Measurements from ENCODE around the gene UNC93B1. TPM values are rescaled to one million over a fixed set of nuclear protein-coding genes. Genes with fewer than 3 reads are reported as not detected.

Gene UNC93B1
- polyA plus RNA-seq, 1 experiment = 11.3 TPM

DNA sequence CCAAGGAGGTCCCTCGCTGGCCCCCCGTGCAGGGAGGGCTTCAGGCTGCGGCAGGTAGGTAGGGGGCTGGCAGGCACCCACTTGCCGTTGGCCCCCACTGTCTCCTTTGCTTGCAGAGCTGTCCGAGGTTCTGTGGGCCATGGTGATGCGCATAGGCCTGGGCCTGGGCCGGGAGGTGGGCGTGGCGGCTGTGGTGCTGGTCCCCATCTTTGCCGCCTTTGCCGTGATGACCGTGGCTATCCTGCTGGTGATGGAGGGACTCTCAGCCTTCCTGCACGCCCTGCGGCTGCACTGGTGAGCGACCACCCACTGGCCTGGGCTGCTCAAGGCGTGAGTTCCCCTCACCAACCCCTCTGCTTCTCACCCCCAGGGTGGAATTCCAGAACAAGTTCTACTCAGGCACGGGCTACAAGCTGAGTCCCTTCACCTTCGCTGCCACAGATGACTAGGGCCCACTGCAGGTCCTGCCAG, 46.5 kb upstream of the UNC93B1 start:
- ChIA-PET POLR2A (no interaction called here), CTCF (no interaction called here)
- Histone ChIP-seq H3K27ac (ENCODE audit: low read depth, low read length) (no peak overlapping the region), H3K4me3 (ENCODE audit: low read depth, low read length) (no peak overlapping the region), H3K9me3 (ENCODE audit: control insufficient read depth, insufficient read depth, low read length) (no peaks in the 10 kb centered on the region; the same call in 1 of the 2 replicates), H3K27me3 (ENCODE audit: control insufficient read depth, insufficient read depth, low read length) (no peaks in the 10 kb centered on the region)
- TF ChIP-seq, protein P1, sequence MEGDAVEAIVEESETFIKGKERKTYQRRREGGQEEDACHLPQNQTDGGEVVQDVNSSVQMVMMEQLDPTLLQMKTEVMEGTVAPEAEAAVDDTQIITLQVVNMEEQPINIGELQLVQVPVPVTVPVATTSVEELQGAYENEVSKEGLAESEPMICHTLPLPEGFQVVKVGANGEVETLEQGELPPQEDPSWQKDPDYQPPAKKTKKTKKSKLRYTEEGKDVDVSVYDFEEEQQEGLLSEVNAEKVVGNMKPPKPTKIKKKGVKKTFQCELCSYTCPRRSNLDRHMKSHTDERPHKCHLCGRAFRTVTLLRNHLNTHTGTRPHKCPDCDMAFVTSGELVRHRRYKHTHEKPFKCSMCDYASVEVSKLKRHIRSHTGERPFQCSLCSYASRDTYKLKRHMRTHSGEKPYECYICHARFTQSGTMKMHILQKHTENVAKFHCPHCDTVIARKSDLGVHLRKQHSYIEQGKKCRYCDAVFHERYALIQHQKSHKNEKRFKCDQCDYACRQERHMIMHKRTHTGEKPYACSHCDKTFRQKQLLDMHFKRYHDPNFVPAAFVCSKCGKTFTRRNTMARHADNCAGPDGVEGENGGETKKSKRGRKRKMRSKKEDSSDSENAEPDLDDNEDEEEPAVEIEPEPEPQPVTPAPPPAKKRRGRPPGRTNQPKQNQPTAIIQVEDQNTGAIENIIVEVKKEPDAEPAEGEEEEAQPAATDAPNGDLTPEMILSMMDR (IDR thresholded peaks at IDR 0.05; ENCODE audit: low read depth, low read length) = no peak
- DNase-seq (ENCODE audit: low read depth, low spot score) = no peak

DNA sequence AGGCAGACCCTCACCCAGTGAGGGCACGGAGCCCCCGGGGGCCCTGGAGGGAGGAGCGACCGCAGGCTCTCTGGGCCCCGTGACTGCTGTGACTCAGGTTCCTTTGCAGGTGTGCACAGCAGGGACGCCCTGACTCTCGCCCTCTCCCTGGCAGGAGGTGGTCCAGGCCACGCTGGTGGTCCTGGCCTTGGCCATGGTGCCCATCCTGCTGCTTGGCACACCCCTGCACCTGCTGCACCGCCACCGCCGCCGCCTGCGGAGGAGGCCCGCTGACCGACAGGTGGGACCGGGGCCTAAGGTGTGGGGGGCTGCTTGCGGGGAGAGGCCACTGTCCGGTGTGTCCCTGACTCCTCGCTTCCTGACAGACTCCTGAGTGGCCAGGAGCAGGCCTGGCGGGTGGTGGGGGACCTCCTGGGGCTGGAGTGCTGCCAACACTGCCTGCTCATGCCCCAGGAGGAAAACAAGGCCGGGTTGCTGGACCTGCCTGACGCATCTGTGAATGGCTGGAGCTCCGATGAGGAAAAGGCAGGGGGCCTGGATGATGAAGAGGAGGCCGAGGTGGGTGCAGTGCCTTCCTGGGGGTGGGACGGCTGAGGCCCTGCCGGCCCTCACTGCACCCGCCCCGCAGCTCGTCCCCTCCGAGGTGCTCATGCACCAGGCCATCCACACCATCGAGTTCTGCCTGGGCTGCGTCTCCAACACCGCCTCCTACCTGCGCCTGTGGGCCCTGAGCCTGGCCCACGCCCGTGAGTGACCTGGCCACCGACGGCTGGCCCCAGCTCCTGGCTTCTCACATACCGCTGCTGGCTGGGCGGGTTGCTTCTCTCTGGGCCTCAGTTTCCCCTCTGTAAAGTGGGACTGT, 45.8 kb upstream of the UNC93B1 start:
- TF ChIP-seq, protein P1 (IDR thresholded peaks at IDR 0.05; ENCODE audit: low read depth, low read length) = no peak
- Histone ChIP-seq H3K27ac (ENCODE audit: low read depth, low read length) (no peak overlapping the region), H3K4me3 (ENCODE audit: low read depth, low read length) (no peak overlapping the region), H3K9me3 (ENCODE audit: control insufficient read depth, insufficient read depth, low read length) (no peaks in the 10 kb centered on the region; the same call in 1 of the 2 replicates), H3K27me3 (ENCODE audit: control insufficient read depth, insufficient read depth, low read length) (no peaks in the 10 kb centered on the region)
- CTCF ChIA-PET = no interaction called here
- DNase-seq (ENCODE audit: low read depth, low spot score) = no peak
- POLR2A ChIA-PET = no interaction called here

DNA sequence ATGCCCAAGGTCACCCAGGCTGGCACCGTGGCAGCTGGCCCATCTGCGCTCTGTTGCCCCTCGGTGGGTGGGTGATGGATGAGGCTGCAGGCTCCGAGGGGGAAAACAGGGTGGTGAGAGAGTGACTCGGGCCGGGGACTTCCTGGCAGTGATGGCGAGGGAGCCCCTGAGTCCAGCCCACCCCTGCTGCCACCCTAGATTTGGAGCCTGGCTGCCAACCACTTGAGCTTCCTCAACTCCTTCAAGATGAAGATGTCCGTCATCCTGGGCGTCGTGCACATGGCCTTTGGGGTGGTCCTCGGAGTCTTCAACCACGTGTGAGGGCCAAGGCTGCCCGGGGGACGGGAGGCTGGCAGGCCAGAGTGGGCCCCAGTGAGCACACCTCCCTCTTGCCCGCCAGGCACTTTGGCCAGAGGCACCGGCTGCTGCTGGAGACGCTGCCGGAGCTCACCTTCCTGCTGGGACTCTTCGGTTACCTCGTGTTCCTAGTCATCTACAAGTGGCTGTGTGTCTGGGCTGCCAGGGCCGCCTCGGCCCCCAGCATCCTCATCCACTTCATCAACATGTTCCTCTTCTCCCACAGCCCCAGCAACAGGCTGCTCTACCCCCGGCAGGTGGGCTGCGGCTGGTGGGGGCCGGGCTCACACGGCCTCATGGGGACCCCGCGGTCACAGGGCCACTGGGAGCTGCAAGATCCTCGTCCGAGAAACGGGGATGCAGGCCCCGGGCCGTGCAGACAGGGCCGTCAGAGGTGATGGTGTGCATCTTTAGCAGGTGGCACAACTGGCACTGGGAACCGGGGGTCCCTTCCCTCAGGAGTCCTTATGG, 45.0 kb upstream of the UNC93B1 start:
- POLR2A ChIA-PET = interaction anchor here (0.6 kb wide), 1 partner anchor 826 kb away, joined by 3 read pairs; no protein-coding TSS in a partner anchor
- DNase-seq (ENCODE audit: low read depth, low spot score) = no peak
- H3K9me3 ChIP-seq (ENCODE audit: control insufficient read depth, insufficient read depth, low read length) = no peaks in the 10 kb centered on the region; the same call in 1 of the 2 replicates
- no peak overlapping the region for H3K4me3 ChIP-seq (ENCODE audit: low read depth, low read length)
- TF ChIP-seq, protein P1 (IDR thresholded peaks at IDR 0.05; ENCODE audit: low read depth, low read length) = no peak
- CTCF ChIA-PET = no interaction called here
- no peak overlapping the region for H3K27ac ChIP-seq (ENCODE audit: low read depth, low read length)
- H3K27me3 ChIP-seq (ENCODE audit: control insufficient read depth, insufficient read depth, low read length) = no peaks in the 10 kb centered on the region

DNA sequence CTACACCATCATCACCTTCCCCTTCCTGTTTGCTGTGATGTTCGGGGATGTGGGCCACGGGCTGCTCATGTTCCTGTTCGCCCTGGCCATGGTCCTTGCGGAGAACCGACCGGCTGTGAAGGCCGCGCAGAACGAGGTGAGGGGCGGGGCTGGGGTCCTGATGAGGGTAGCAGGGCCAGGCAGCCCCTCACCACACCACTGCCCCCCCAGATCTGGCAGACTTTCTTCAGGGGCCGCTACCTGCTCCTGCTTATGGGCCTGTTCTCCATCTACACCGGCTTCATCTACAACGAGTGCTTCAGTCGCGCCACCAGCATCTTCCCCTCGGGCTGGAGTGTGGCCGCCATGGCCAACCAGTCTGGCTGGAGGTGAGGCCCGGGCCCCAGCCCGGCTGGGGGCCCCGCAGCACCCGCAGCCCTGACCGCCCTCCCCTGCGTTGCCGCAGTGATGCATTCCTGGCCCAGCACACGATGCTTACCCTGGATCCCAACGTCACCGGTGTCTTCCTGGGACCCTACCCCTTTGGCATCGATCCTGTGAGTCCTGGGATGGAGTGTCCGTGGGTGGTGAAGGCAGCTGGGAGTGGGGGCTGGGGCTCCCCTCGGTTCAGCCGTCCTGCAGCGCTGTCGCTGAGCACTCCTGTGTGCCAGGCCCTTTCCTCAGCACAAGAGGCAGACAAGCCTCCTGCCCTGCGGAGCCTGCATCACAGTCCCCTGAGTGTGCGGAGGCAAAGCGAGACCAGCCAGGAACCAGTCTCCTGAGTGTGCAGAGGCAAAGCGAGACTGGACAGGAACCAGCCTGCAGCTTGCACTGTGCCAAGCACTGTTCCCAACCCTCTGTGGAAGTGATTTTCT, 43.8 kb upstream of the UNC93B1 start:
- Histone ChIP-seq H3K27me3 (ENCODE audit: control insufficient read depth, insufficient read depth, low read length) (no peaks in the 10 kb centered on the region), H3K9me3 (ENCODE audit: control insufficient read depth, insufficient read depth, low read length) (no peaks in the 10 kb centered on the region; the same call in 1 of the 2 replicates), H3K27ac (ENCODE audit: low read depth, low read length) (no peak overlapping the region), H3K4me3 (ENCODE audit: low read depth, low read length) (no peak overlapping the region)
- no peak for DNase-seq (ENCODE audit: low read depth, low spot score)
- TF ChIP-seq, protein P1 (IDR thresholded peaks at IDR 0.05; ENCODE audit: low read depth, low read length) = no peak
- ChIA-PET CTCF (no interaction called here), POLR2A (interaction anchor here (0.6 kb wide), 1 partner anchor 827 kb away, joined by 3 read pairs; no protein-coding TSS in a partner anchor)

Measured in AG04450 (cell line).